IMR-90 (cell line): ENCODE data around the gene CCSER2. TPM values are rescaled to one million over a fixed set of nuclear protein-coding genes. Genes with fewer than 3 reads are reported as not detected.
"Not testable (repeated sequence)": the region's sequence is repeated elsewhere in the genome, so short reads cannot be mapped to it uniquely, and the experiment has no call there.

ENCODE experiments used
- ATAC-seq: fragments of 200-7000 bp; cut with Tn5 transposase; 2 replicates; pipeline ENCODE4 v1.9.1; 2020; ENCODE audit warnings: low read depth, mild to moderate bottlenecking, moderate library complexity
- BruUV-seq: library from RNA; stranded (reverse); fragments of 400-500 nt; replicated peaks from 2 replicates; lab custom pipeline; 2021; lab: Mats Ljungman, UMichigan
- CTCF ChIA-PET: fragments of 300-600 bp; formaldehyde crosslinking; extraction: SDS; loops from one replicate; lab custom pipeline; 2021; ENCODE audit warnings: antibody characterized with exemption; lab: Yijun Ruan, JAX
- POLR2A ChIA-PET: fragments of 300-600 bp; sonication (Branson Sonifier 250); formaldehyde crosslinking; loops from one replicate; lab custom pipeline; 2022; ENCODE audit warnings: antibody characterized with exemption; ENCODE audit not compliant: unreplicated experiment; lab: Charles Lee
- DNase-seq: peaks from one replicate; pipeline ENCODE4 v3.0.0; 2013
- H2AFZ ChIP-seq: replicated peaks from 2 replicates; pipeline ENCODE3; 2013; ENCODE audit warnings: low read length, mild to moderate bottlenecking; ENCODE audit not compliant: poor library complexity
- H2AK5ac ChIP-seq: 2 replicates; pipeline ENCODE4 v1.6.1; 2013; ENCODE audit warnings: low read depth, low read length, inconsistent platforms
- H2AK9ac ChIP-seq: replicated peaks from 2 replicates; pipeline ENCODE3; 2013; ENCODE audit warnings: mild to moderate bottlenecking, low read depth, low read length, moderate library complexity; ENCODE audit not compliant: poor library complexity
- H2BK120ac ChIP-seq: 2 replicates; pipeline ENCODE4 v1.6.1; 2013; ENCODE audit warnings: low read depth, low read length, inconsistent platforms
- H2BK15ac ChIP-seq: 3 replicates; pipeline ENCODE4 v1.6.1; 2013; ENCODE audit warnings: low read depth, low read length, inconsistent platforms
- H2BK20ac ChIP-seq: 2 replicates; pipeline ENCODE4 v1.6.1; 2013; ENCODE audit warnings: low read depth, mild to moderate bottlenecking, inconsistent platforms, low read length, moderate library complexity
- H2BK5ac ChIP-seq: 2 replicates; pipeline ENCODE4 v1.6.1; 2013; ENCODE audit warnings: mild to moderate bottlenecking, low read depth, low read length, inconsistent platforms; ENCODE audit not compliant: poor library complexity, severe bottlenecking
- H3K14ac ChIP-seq: replicated peaks from 2 replicates; pipeline ENCODE4 v1.6.1; 2013; ENCODE audit warnings: low read depth, low read length, inconsistent platforms
- H3K18ac ChIP-seq: 2 replicates; pipeline ENCODE4 v1.6.1; 2013; ENCODE audit warnings: low read depth, low read length, control low read depth
- H3K23ac ChIP-seq: 2 replicates; pipeline ENCODE4 v1.6.1; 2013; ENCODE audit warnings: low read depth, low read length, inconsistent platforms
- H3K27ac ChIP-seq: 2 replicates; pipeline ENCODE4 v1.5.1; 2013; ENCODE audit warnings: mild to moderate bottlenecking, control low read depth, low read length; ENCODE audit not compliant: insufficient read depth
- H3K27me3 ChIP-seq: 2 replicates; pipeline ENCODE4 v1.6.1; 2013; ENCODE audit warnings: low read length; ENCODE audit not compliant: control insufficient read depth, insufficient read depth
- H3K36me3 ChIP-seq: 2 replicates; pipeline ENCODE4 v1.6.1; 2013; ENCODE audit warnings: low read length, mixed read lengths; ENCODE audit not compliant: control insufficient read depth, insufficient read depth
- H3K4ac ChIP-seq: 2 replicates; pipeline ENCODE4 v1.6.1; 2013; ENCODE audit warnings: low read depth, low read length, inconsistent platforms
- H3K4me1 ChIP-seq: 2 replicates; pipeline ENCODE4 v1.6.1; 2013; ENCODE audit warnings: low read length, mixed read lengths; ENCODE audit not compliant: control insufficient read depth, insufficient read depth
- H3K4me2 ChIP-seq: 2 replicates; pipeline ENCODE4 v1.6.1; 2013; ENCODE audit warnings: low read depth, mild to moderate bottlenecking, control low read depth, low read length, moderate library complexity
- H3K4me3 ChIP-seq: 2 replicates; pipeline ENCODE4 v1.5.1; 2013; ENCODE audit warnings: low read depth, mild to moderate bottlenecking, control low read depth, low read length, moderate library complexity; ENCODE audit not compliant: insufficient read depth
- H3K56ac ChIP-seq: 2 replicates; pipeline ENCODE4 v1.6.1; 2013; ENCODE audit warnings: low read length, inconsistent platforms; ENCODE audit not compliant: insufficient read depth; ENCODE audit errors: extremely low read depth
- H3K79me1 ChIP-seq, 2 experiments: 2 replicates each; pipeline ENCODE4 v1.6.1; 2013; ENCODE audit warnings: low read length in 2 of 2, inconsistent platforms in 1 of 2, low read depth in 1 of 2
- H3K9ac ChIP-seq: 2 replicates; pipeline ENCODE4 v1.6.1; 2013; ENCODE audit warnings: low read depth, low read length, control low read depth
- H3K9me1 ChIP-seq: 2 replicates; pipeline ENCODE4 v1.6.1; 2013; ENCODE audit warnings: low read length, inconsistent platforms; ENCODE audit not compliant: insufficient read depth
- H3K9me3 ChIP-seq: 2 replicates; pipeline ENCODE4 v1.6.1; 2013; ENCODE audit warnings: low read length; ENCODE audit not compliant: control insufficient read depth, insufficient read depth
- H4K20me1 ChIP-seq: 2 replicates; pipeline ENCODE4 v1.6.1; 2013; ENCODE audit warnings: low read length, inconsistent platforms; ENCODE audit not compliant: insufficient read depth
- H4K5ac ChIP-seq: 2 replicates; pipeline ENCODE4 v1.6.1; 2013; ENCODE audit warnings: mild to moderate bottlenecking, low read depth, low read length, control low read depth
- H4K8ac ChIP-seq, 2 experiments: 2 replicates each; pipeline ENCODE4 v1.6.1; 2013; ENCODE audit warnings: low read depth in 2 of 2, low read length in 2 of 2, control low read depth in 1 of 2, inconsistent platforms in 1 of 2
- H4K91ac ChIP-seq: 2 replicates; pipeline ENCODE4 v1.6.1; 2013; ENCODE audit warnings: low read depth, low read length, inconsistent platforms; ENCODE audit not compliant: insufficient read depth
- WGBS, 2 experiments: methylation state at CpG; one replicate each; pipeline versions ENCODE4 v1.1.5 to v1.1.7; 2013; ENCODE audit warnings: missing lambda C conversion rate in 2 of 2; ENCODE audit not compliant: insufficient read length in 1 of 2; ENCODE audit errors: extremely low coverage in 2 of 2; 5-methylcytosine and 5-hydroxymethylcytosine counted together
- dilution Hi-C: fragments of 300-500 bp; cut with HindIII; formaldehyde crosslinking; loops from one replicate; pipeline ENCODE4 v1.14.3; 2018; ENCODE audit warnings: low sequenced_read_pairs; ENCODE audit not compliant: unreplicated experiment
- in situ Hi-C: fragments of 300-500 bp; cut with MboI; formaldehyde crosslinking; loops from 3 replicates; pipeline ENCODE4 v1.14.3; 2019; ENCODE audit warnings: low sequenced_read_pairs, inconsistent platforms, mixed read lengths
- intact Hi-C: fragments of 100-400 bp; cut with micrococcal nuclease; formaldehyde crosslinking; loops from 2 replicates; pipeline ENCODE4 v1.10.0; 2022
- polyA plus RNA-seq, 3 experiments: library from polyadenylated mRNA; depleted of rRNA; stranded (reverse); fragments of >200 nt; gene quantifications; 2 replicates each; pipeline ENCODE4 v1.2.3, GENCODE V29; 2012; ENCODE audit warnings: low replicate concordance in 1 of 3
- total RNA-seq: library from RNA; depleted of rRNA; stranded (reverse); fragments of >200 nt; gene quantifications from 2 replicates; pipeline ENCODE4 v1.2.3, GENCODE V29; 2012

Gene CCSER2
- total and polyA plus RNA-seq, 2 of the 4 experiments (the other 2 are of a cell fraction) = 20.4 to 31.7 TPM

DNA sequence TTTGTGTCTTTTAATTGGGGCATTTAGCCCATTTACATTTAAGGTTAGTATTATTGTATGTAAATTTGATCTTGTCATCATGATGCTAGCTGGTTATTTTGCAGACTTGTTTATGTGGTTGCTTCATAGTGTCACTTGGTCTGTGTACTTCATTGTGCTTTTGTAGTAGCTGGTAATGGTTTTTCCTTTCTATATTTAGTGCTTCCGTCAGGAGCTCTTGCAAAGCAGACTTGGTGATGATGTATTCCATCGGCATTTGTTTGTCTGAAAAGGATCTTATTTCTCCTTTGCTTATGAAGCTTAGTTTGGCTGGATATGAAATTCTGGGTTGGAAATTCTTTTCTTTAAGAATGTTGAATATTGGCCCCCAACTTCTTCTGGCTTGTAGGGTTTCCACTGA lies 85.7 kb downstream of the CCSER2 start:
- BruUV-seq, dilution Hi-C loops, H3K4ac ChIP-seq, H3K27me3 ChIP-seq, in situ Hi-C loops, H2BK120ac ChIP-seq, H3K4me2 ChIP-seq, H4K5ac ChIP-seq, H3K56ac ChIP-seq, H2AK5ac ChIP-seq, H2BK15ac ChIP-seq, H4K8ac ChIP-seq, H3K9me3 ChIP-seq, H3K23ac ChIP-seq, H2BK5ac ChIP-seq, H4K20me1 ChIP-seq, H3K18ac ChIP-seq, H3K9me1 ChIP-seq, H3K27ac ChIP-seq, ATAC-seq, H3K14ac ChIP-seq, H4K91ac ChIP-seq, H3K36me3 ChIP-seq, H3K4me3 ChIP-seq, H2AK9ac ChIP-seq, H3K4me1 ChIP-seq, H2AFZ ChIP-seq, intact Hi-C loops, H2BK20ac ChIP-seq, H3K9ac ChIP-seq: not testable (repeated sequence)
- ChIA-PET POLR2A (interaction anchor here (0.7 kb wide), 1 partner anchor 31 kb away, joined by 3 read pairs; no protein-coding TSS in a partner anchor), CTCF (interaction anchor here (0.6 kb wide), 1 partner anchor 16 kb away, joined by 3 read pairs; no protein-coding TSS in a partner anchor)
- DNase-seq = peak; percentile 47
- H3K79me1 ChIP-seq = peaks cover 36 to 40% of the 10 kb centered on the region in 2 experiments
- WGBS, 2 experiments = no CpG with 5 or more reads among the region's 2 CpGs
